Dermis microvascular lymphatic vessel endothelial cell (primary cell): ENCODE measurements around the gene NCAM2. TPM values are rescaled to one million over a fixed set of nuclear protein-coding genes. Genes with fewer than 3 reads are reported as not detected.
"Not testable (repeated sequence)": the region's sequence is repeated elsewhere in the genome, so short reads cannot be mapped to it uniquely, and the experiment has no call there.

Source experiments
- DNase-seq, 2 donors: peaks; one replicate each; pipeline versions ENCODE4 v3.0.0 to v3.0.0-alpha.2; 2010; ENCODE audit warnings: low read depth in 2 of 2
- total RNA-seq: library from RNA; depleted of rRNA; stranded (reverse); fragments of >200 nt; gene quantifications from 2 replicates; pipeline ENCODE4 v1.2.1, GENCODE V29; 2014

Gene NCAM2
- total RNA-seq, 1 donor from 2014 or later: 0.13 TPM

GRCh38 chr21:21301013-21301412 lies 302.8 kb downstream of the NCAM2 start:
- no peak for DNase-seq

- DNase-seq: no peak
These were observed 311.3 kb downstream of the NCAM2 start for GRCh38 chr21:21309510-21309909.

GRCh38 chr21:21324297-21324696 lies 326.1 kb downstream of the NCAM2 start:
- DNase-seq: no peak

GRCh38 chr21:21332492-21332891 lies 334.3 kb downstream of the NCAM2 start:
- no peak for DNase-seq

GRCh38 chr21:21341041-21341440 lies 342.8 kb downstream of the NCAM2 start:
- DNase-seq: no peak

- no peak for DNase-seq
These were observed 347.1 kb downstream of the NCAM2 start for GRCh38 chr21:21345296-21345695.

- DNase-seq: no peak
These were observed 347.7 kb downstream of the NCAM2 start for GRCh38 chr21:21345872-21346271.

GRCh38 chr21:21366277-21366676 lies 368.1 kb downstream of the NCAM2 start:
- DNase-seq: no peak

- no peak for DNase-seq
These were observed 369.4 kb downstream of the NCAM2 start for GRCh38 chr21:21367583-21367982.

GRCh38 chr21:21373969-21374368 lies 375.8 kb downstream of the NCAM2 start:
- no peak for DNase-seq

- no peak for DNase-seq
These were observed 384.9 kb downstream of the NCAM2 start for GRCh38 chr21:21383126-21383525.

GRCh38 chr21:21384977-21385376 lies 386.8 kb downstream of the NCAM2 start:
- DNase-seq: no peak

- no peak for DNase-seq
These were observed 387.2 kb downstream of the NCAM2 start for GRCh38 chr21:21385404-21385803.

GRCh38 chr21:21387916-21388315 lies 389.7 kb downstream of the NCAM2 start:
- no peak for DNase-seq

GRCh38 chr21:21394064-21394463 lies 395.9 kb downstream of the NCAM2 start:
- DNase-seq: no peak

GRCh38 chr21:21396424-21396823 lies 398.2 kb downstream of the NCAM2 start:
- no peak for DNase-seq

- no peak for DNase-seq
These were observed 399.3 kb downstream of the NCAM2 start for GRCh38 chr21:21397464-21397863.

- no peak for DNase-seq
These were observed 403.2 kb downstream of the NCAM2 start for GRCh38 chr21:21401444-21401843.

GRCh38 chr21:21402187-21402586 lies 404.0 kb downstream of the NCAM2 start:
- DNase-seq: not testable (repeated sequence)

GRCh38 chr21:21404261-21404660 lies 406.1 kb downstream of the NCAM2 start:
- DNase-seq: not testable (repeated sequence)

- DNase-seq: no peak
These were observed 408.7 kb downstream of the NCAM2 start for GRCh38 chr21:21406921-21407320.

- no peak for DNase-seq
These were observed 413.9 kb downstream of the NCAM2 start for GRCh38 chr21:21412096-21412495.

- no peak for DNase-seq
These were observed 417.5 kb downstream of the NCAM2 start for GRCh38 chr21:21415741-21416140.

- no peak for DNase-seq
These were observed 436.7 kb downstream of the NCAM2 start for GRCh38 chr21:21434944-21435343.
